ENCODE data around the gene C1QTNF9B. TPM values are rescaled to one million over a fixed set of nuclear protein-coding genes. Genes with fewer than 3 reads are reported as not detected.
"Not testable (repeated sequence)": the region's sequence is repeated elsewhere in the genome, so short reads cannot be mapped to it uniquely, and the experiment has no call there.

C1QTNF9B gene
- total RNA-seq, 1 donor from 2014 or later = 2.1 TPM

GRCh38 chr13:23883255-23883654, 14.0 kb downstream of the C1QTNF9B start:
- TF ChIP-seq CTCF (IDR thresholded peaks at IDR 0.05; ENCODE audit: borderline replicate concordance) = no peak
- peaks cover 14% of the 10 kb centered on the region for H3K4me1 ChIP-seq
- no peaks in the 10 kb centered on the region for H3K9me3 ChIP-seq (replicated peaks)
- no peak overlapping the region for H3K4me3 ChIP-seq
- no peaks in the 10 kb centered on the region for H3K27me3 ChIP-seq (ENCODE audit: low read depth)
- no peak for DNase-seq
- peaks cover 32% of the 10 kb centered on the region for H3K36me3 ChIP-seq
- no peak overlapping the region for H3K27ac ChIP-seq (replicated peaks)
- intact Hi-C loops (cut with micrococcal nuclease) = no loop called here

GRCh38 chr13:23881402-23881800, 15.9 kb downstream of the C1QTNF9B start:
- H3K27ac ChIP-seq (replicated peaks); H3K9me3 ChIP-seq (replicated peaks); H3K27me3 ChIP-seq (ENCODE audit: low read depth); DNase-seq; H3K4me1 ChIP-seq; H3K4me3 ChIP-seq; intact Hi-C loops (cut with micrococcal nuclease): not testable (repeated sequence)
- H3K36me3 ChIP-seq = peaks cover 35% of the 10 kb centered on the region

GRCh38 chr13:23880493-23881401, 16.6 kb downstream of the C1QTNF9B start:
- intact Hi-C loops (cut with micrococcal nuclease); DNase-seq; H3K9me3 ChIP-seq (replicated peaks); H3K27ac ChIP-seq (replicated peaks); H3K27me3 ChIP-seq (ENCODE audit: low read depth); H3K4me3 ChIP-seq; H3K4me1 ChIP-seq: not testable (repeated sequence)
- peaks cover 35% of the 10 kb centered on the region for H3K36me3 ChIP-seq

GRCh38 chr13:23877286-23877685, 20.0 kb downstream of the C1QTNF9B start:
- peaks cover 26% of the 10 kb centered on the region for H3K36me3 ChIP-seq
- intact Hi-C loops (cut with micrococcal nuclease) = no loop called here
- no peak for DNase-seq

GRCh38 chr13:23876265-23876664, 21.0 kb downstream of the C1QTNF9B start:
- Histone ChIP-seq H3K36me3 (peaks cover 23% of the 10 kb centered on the region), H3K27ac (replicated peaks) (no peak overlapping the region), H3K9me3 (replicated peaks) (no peaks in the 10 kb centered on the region), H3K4me1 (no peaks in the 10 kb centered on the region), H3K4me3 (no peak overlapping the region), H3K27me3 (ENCODE audit: low read depth) (no peaks in the 10 kb centered on the region)
- peak; percentile 49 for TF ChIP-seq CTCF (IDR thresholded peaks at IDR 0.05; ENCODE audit: borderline replicate concordance)
- DNase-seq = no peak
- intact Hi-C loops (cut with micrococcal nuclease) = no loop called here

More at GRCh38 chr13:23877286-23877685, 20.0 kb downstream of the C1QTNF9B start:
- no peak for TF ChIP-seq CTCF (IDR thresholded peaks at IDR 0.05; ENCODE audit: borderline replicate concordance)
- no peaks in the 10 kb centered on the region for H3K9me3 ChIP-seq (replicated peaks)
- no peaks in the 10 kb centered on the region for H3K27me3 ChIP-seq (ENCODE audit: low read depth)
- H3K4me3 ChIP-seq = no peak overlapping the region
- no peaks in the 10 kb centered on the region for H3K4me1 ChIP-seq
- H3K27ac ChIP-seq (replicated peaks) = no peak overlapping the region

- Histone ChIP-seq H3K27me3 (ENCODE audit: low read depth) (no peaks in the 10 kb centered on the region), H3K4me1 (no peaks in the 10 kb centered on the region), H3K4me3 (no peak overlapping the region), H3K36me3 (peaks cover 21% of the 10 kb centered on the region), H3K27ac (replicated peaks) (no peak overlapping the region), H3K9me3 (replicated peaks) (no peaks in the 10 kb centered on the region)
- DNase-seq = no peak
- intact Hi-C loops (cut with micrococcal nuclease) = loop anchor here (1.0 kb wide), 1 partner anchor 405 kb away; no protein-coding TSS in a partner anchor
- peak; percentile 73 for TF ChIP-seq CTCF (IDR thresholded peaks at IDR 0.05; ENCODE audit: borderline replicate concordance)
These were observed 25.6 kb downstream of the C1QTNF9B start for GRCh38 chr13:23871616-23872220.
